IMR-90 (cell line): ENCODE measurements around the gene BSCL2. TPM values are rescaled to one million over a fixed set of nuclear protein-coding genes. Genes with fewer than 3 reads are reported as not detected.

Experiments used
- ATAC-seq: fragments of 200-7000 bp; cut with Tn5 transposase; 2 replicates; pipeline ENCODE4 v1.9.1; 2020; ENCODE audit warnings: low read depth, mild to moderate bottlenecking, moderate library complexity
- BruUV-seq: library from RNA; stranded (reverse); fragments of 400-500 nt; replicated peaks from 2 replicates; lab custom pipeline; 2021; lab: Mats Ljungman, UMichigan
- CTCF ChIA-PET: fragments of 300-600 bp; formaldehyde crosslinking; extraction: SDS; loops from one replicate; lab custom pipeline; 2021; ENCODE audit warnings: antibody characterized with exemption; lab: Yijun Ruan, JAX
- POLR2A ChIA-PET: fragments of 300-600 bp; sonication (Branson Sonifier 250); formaldehyde crosslinking; loops from one replicate; lab custom pipeline; 2022; ENCODE audit warnings: antibody characterized with exemption; ENCODE audit not compliant: unreplicated experiment; lab: Charles Lee
- DNase-seq: peaks from one replicate; pipeline ENCODE4 v3.0.0; 2013
- H2AFZ ChIP-seq: replicated peaks from 2 replicates; pipeline ENCODE3; 2013; ENCODE audit warnings: low read length, mild to moderate bottlenecking; ENCODE audit not compliant: poor library complexity
- H2AK5ac ChIP-seq: 2 replicates; pipeline ENCODE4 v1.6.1; 2013; ENCODE audit warnings: low read depth, low read length, inconsistent platforms
- H2AK9ac ChIP-seq: replicated peaks from 2 replicates; pipeline ENCODE3; 2013; ENCODE audit warnings: mild to moderate bottlenecking, low read depth, low read length, moderate library complexity; ENCODE audit not compliant: poor library complexity
- H2BK120ac ChIP-seq: 2 replicates; pipeline ENCODE4 v1.6.1; 2013; ENCODE audit warnings: low read depth, low read length, inconsistent platforms
- H2BK15ac ChIP-seq: 3 replicates; pipeline ENCODE4 v1.6.1; 2013; ENCODE audit warnings: low read depth, low read length, inconsistent platforms
- H2BK20ac ChIP-seq: 2 replicates; pipeline ENCODE4 v1.6.1; 2013; ENCODE audit warnings: low read depth, mild to moderate bottlenecking, inconsistent platforms, low read length, moderate library complexity
- H2BK5ac ChIP-seq: 2 replicates; pipeline ENCODE4 v1.6.1; 2013; ENCODE audit warnings: mild to moderate bottlenecking, low read depth, low read length, inconsistent platforms; ENCODE audit not compliant: poor library complexity, severe bottlenecking
- H3K14ac ChIP-seq: replicated peaks from 2 replicates; pipeline ENCODE4 v1.6.1; 2013; ENCODE audit warnings: low read depth, low read length, inconsistent platforms
- H3K18ac ChIP-seq: 2 replicates; pipeline ENCODE4 v1.6.1; 2013; ENCODE audit warnings: low read depth, low read length, control low read depth
- H3K23ac ChIP-seq: 2 replicates; pipeline ENCODE4 v1.6.1; 2013; ENCODE audit warnings: low read depth, low read length, inconsistent platforms
- H3K27ac ChIP-seq: 2 replicates; pipeline ENCODE4 v1.5.1; 2013; ENCODE audit warnings: mild to moderate bottlenecking, control low read depth, low read length; ENCODE audit not compliant: insufficient read depth
- H3K27me3 ChIP-seq: 2 replicates; pipeline ENCODE4 v1.6.1; 2013; ENCODE audit warnings: low read length; ENCODE audit not compliant: control insufficient read depth, insufficient read depth
- H3K36me3 ChIP-seq: 2 replicates; pipeline ENCODE4 v1.6.1; 2013; ENCODE audit warnings: low read length, mixed read lengths; ENCODE audit not compliant: control insufficient read depth, insufficient read depth
- H3K4ac ChIP-seq: 2 replicates; pipeline ENCODE4 v1.6.1; 2013; ENCODE audit warnings: low read depth, low read length, inconsistent platforms
- H3K4me1 ChIP-seq: 2 replicates; pipeline ENCODE4 v1.6.1; 2013; ENCODE audit warnings: low read length, mixed read lengths; ENCODE audit not compliant: control insufficient read depth, insufficient read depth
- H3K4me2 ChIP-seq: 2 replicates; pipeline ENCODE4 v1.6.1; 2013; ENCODE audit warnings: low read depth, mild to moderate bottlenecking, control low read depth, low read length, moderate library complexity
- H3K4me3 ChIP-seq: 2 replicates; pipeline ENCODE4 v1.5.1; 2013; ENCODE audit warnings: low read depth, mild to moderate bottlenecking, control low read depth, low read length, moderate library complexity; ENCODE audit not compliant: insufficient read depth
- H3K56ac ChIP-seq: 2 replicates; pipeline ENCODE4 v1.6.1; 2013; ENCODE audit warnings: low read length, inconsistent platforms; ENCODE audit not compliant: insufficient read depth; ENCODE audit errors: extremely low read depth
- H3K79me1 ChIP-seq, 2 experiments: 2 replicates each; pipeline ENCODE4 v1.6.1; 2013; ENCODE audit warnings: low read length in 2 of 2, inconsistent platforms in 1 of 2, low read depth in 1 of 2
- H3K9ac ChIP-seq: 2 replicates; pipeline ENCODE4 v1.6.1; 2013; ENCODE audit warnings: low read depth, low read length, control low read depth
- H3K9me1 ChIP-seq: 2 replicates; pipeline ENCODE4 v1.6.1; 2013; ENCODE audit warnings: low read length, inconsistent platforms; ENCODE audit not compliant: insufficient read depth
- H3K9me3 ChIP-seq: 2 replicates; pipeline ENCODE4 v1.6.1; 2013; ENCODE audit warnings: low read length; ENCODE audit not compliant: control insufficient read depth, insufficient read depth
- H4K20me1 ChIP-seq: 2 replicates; pipeline ENCODE4 v1.6.1; 2013; ENCODE audit warnings: low read length, inconsistent platforms; ENCODE audit not compliant: insufficient read depth
- H4K5ac ChIP-seq: 2 replicates; pipeline ENCODE4 v1.6.1; 2013; ENCODE audit warnings: mild to moderate bottlenecking, low read depth, low read length, control low read depth
- H4K8ac ChIP-seq, 2 experiments: 2 replicates each; pipeline ENCODE4 v1.6.1; 2013; ENCODE audit warnings: low read depth in 2 of 2, low read length in 2 of 2, control low read depth in 1 of 2, inconsistent platforms in 1 of 2
- H4K91ac ChIP-seq: 2 replicates; pipeline ENCODE4 v1.6.1; 2013; ENCODE audit warnings: low read depth, low read length, inconsistent platforms; ENCODE audit not compliant: insufficient read depth
- BHLHE40 ChIP-seq: fragments of 150-350 bp; IDR thresholded peaks from 2 replicates; pipeline ENCODE4 v1.6.1; 2016; ENCODE audit warnings: mild to moderate bottlenecking, low read depth, low read length
- CEBPB ChIP-seq: IDR thresholded peaks from 2 replicates; pipeline ENCODE4 v1.6.1; 2012; ENCODE audit warnings: low read depth, low read length, improper control_type of control experiment
- CHD1 ChIP-seq: IDR thresholded peaks from 2 replicates; pipeline ENCODE4 v1.6.1; 2012; ENCODE audit warnings: low read depth, low read length, improper control_type of control experiment
- CTCF ChIP-seq: conservative IDR thresholded peaks from 2 replicates; pipeline ENCODE4 v1.5.1; 2012; ENCODE audit warnings: mild to moderate bottlenecking, low read depth, low read length, improper control_type of control experiment
- ELK1 ChIP-seq: fragments of 150-350 bp; IDR thresholded peaks from 2 replicates; pipeline ENCODE4 v1.6.1; 2016; ENCODE audit warnings: low read depth, mild to moderate bottlenecking, low read length, moderate library complexity, borderline replicate concordance
- FOS ChIP-seq: fragments of 150-350 bp; IDR thresholded peaks from 2 replicates; pipeline ENCODE4 v1.6.1; 2016; ENCODE audit warnings: low read depth, low read length
- MAFK ChIP-seq: IDR thresholded peaks from 2 replicates; pipeline ENCODE4 v1.6.1; 2012; ENCODE audit warnings: low read depth, low read length, improper control_type of control experiment
- MAZ ChIP-seq: IDR thresholded peaks from 2 replicates; pipeline ENCODE4 v1.6.1; 2012; ENCODE audit warnings: low read depth, mild to moderate bottlenecking, low read length, improper control_type of control experiment, moderate library complexity, borderline replicate concordance
- MXI1 ChIP-seq: IDR thresholded peaks from 2 replicates; pipeline ENCODE4 v1.6.1; 2012; ENCODE audit warnings: low read depth, mild to moderate bottlenecking, low read length, moderate library complexity, borderline replicate concordance
- NFE2L2 ChIP-seq: fragments of 150-350 bp; IDR thresholded peaks from 2 replicates; pipeline ENCODE4 v1.6.1; 2016; ENCODE audit warnings: low read depth, mild to moderate bottlenecking, low read length
- POLR2A ChIP-seq: IDR thresholded peaks from 2 replicates; pipeline ENCODE4 v1.6.1; 2012; ENCODE audit warnings: mild to moderate bottlenecking, low read depth, low read length
- RCOR1 ChIP-seq: IDR thresholded peaks from 2 replicates; pipeline ENCODE4 v1.6.1; 2012; ENCODE audit warnings: mild to moderate bottlenecking, low read length, improper control_type of control experiment; ENCODE audit not compliant: insufficient replicate concordance
- RFX5 ChIP-seq: IDR thresholded peaks from 2 replicates; pipeline ENCODE4 v1.8.0; 2012; ENCODE audit warnings: low read depth, mild to moderate bottlenecking, low read length, moderate library complexity
- SMC3 ChIP-seq: fragments of 150-350 bp; IDR thresholded peaks from 2 replicates; pipeline ENCODE4 v1.6.1; 2016; ENCODE audit warnings: low read depth, mild to moderate bottlenecking, antibody characterized with exemption, low read length, moderate library complexity
- USF2 ChIP-seq: fragments of 150-350 bp; IDR thresholded peaks from 2 replicates; pipeline ENCODE4 v1.6.1; 2017; ENCODE audit warnings: mild to moderate bottlenecking, antibody characterized with exemption, low read length, low read depth
- WGBS, 2 experiments: methylation state at CpG; one replicate each; pipeline versions ENCODE4 v1.1.5 to v1.1.7; 2013; ENCODE audit warnings: missing lambda C conversion rate in 2 of 2; ENCODE audit not compliant: insufficient read length in 1 of 2; ENCODE audit errors: extremely low coverage in 2 of 2; 5-methylcytosine and 5-hydroxymethylcytosine counted together
- dilution Hi-C: fragments of 300-500 bp; cut with HindIII; formaldehyde crosslinking; loops from one replicate; pipeline ENCODE4 v1.14.3; 2018; ENCODE audit warnings: low sequenced_read_pairs; ENCODE audit not compliant: unreplicated experiment
- in situ Hi-C: fragments of 300-500 bp; cut with MboI; formaldehyde crosslinking; loops from 3 replicates; pipeline ENCODE4 v1.14.3; 2019; ENCODE audit warnings: low sequenced_read_pairs, inconsistent platforms, mixed read lengths
- intact Hi-C: fragments of 100-400 bp; cut with micrococcal nuclease; formaldehyde crosslinking; loops from 2 replicates; pipeline ENCODE4 v1.10.0; 2022
- polyA plus RNA-seq, 3 experiments: library from polyadenylated mRNA; depleted of rRNA; stranded (reverse); fragments of >200 nt; gene quantifications; 2 replicates each; pipeline ENCODE4 v1.2.3, GENCODE V29; 2012; ENCODE audit warnings: low replicate concordance in 1 of 3
- total RNA-seq: library from RNA; depleted of rRNA; stranded (reverse); fragments of >200 nt; gene quantifications from 2 replicates; pipeline ENCODE4 v1.2.3, GENCODE V29; 2012

The BSCL2 gene
- total and polyA plus RNA-seq, 2 of the 4 experiments (the other 2 are of a cell fraction): 26.2 to 47.1 TPM

GRCh38 chr11:62649486-62649885, 57.7 kb downstream of the BSCL2 start:
- H3K4me3 ChIP-seq: no peak overlapping the region
- no peak overlapping the region for H2AFZ ChIP-seq
- TF ChIP-seq MAFK (no peak), ELK1 (no peak), RCOR1 (no peak), CEBPB (no peak), FOS (no peak), MAZ (no peak), NFE2L2 (no peak), POLR2A (no peak), CHD1 (no peak), MXI1 (no peak), SMC3 (no peak), RFX5 (no peak), BHLHE40 (no peak), CTCF (no peak), USF2 (no peak)
- no TSS peak for BruUV-seq
- no peaks in the 10 kb centered on the region for H3K27me3 ChIP-seq
- H3K9ac ChIP-seq: no peak overlapping the region
- no peak overlapping the region for H2BK120ac ChIP-seq
- H2BK5ac ChIP-seq: no peak overlapping the region
- H3K27ac ChIP-seq: no peak overlapping the region
- in situ Hi-C loops: no loop called here
- peaks cover 14% of the 10 kb centered on the region for H4K20me1 ChIP-seq
- H3K56ac ChIP-seq: no peak overlapping the region
- intact Hi-C loops: no loop called here
- no peak overlapping the region for H2AK5ac ChIP-seq
- dilution Hi-C loops: no loop called here
- peaks cover 6 to 55% of the 10 kb centered on the region in 2 experiments for H3K79me1 ChIP-seq
- ATAC-seq (no peak), DNase-seq (no peak)
- H3K9me3 ChIP-seq: no peaks in the 10 kb centered on the region
- POLR2A ChIA-PET: interaction anchor here (1.3 kb wide), 1 partner anchor 16 kb away, joined by 5 read pairs; the partner anchor contains the start of gene CSKMT
- H3K4me1 ChIP-seq: peaks cover 8% of the 10 kb centered on the region
- no peak overlapping the region for H3K18ac ChIP-seq
- peaks cover 27% of the 10 kb centered on the region for H3K36me3 ChIP-seq
- H2BK20ac ChIP-seq: no peak overlapping the region
- no peak overlapping the region for H4K5ac ChIP-seq
- H4K8ac ChIP-seq: no peak overlapping the region
- WGBS, 2 experiments: 100% methylated on average over 7 of the region's 11 CpGs; no CpG with 5 or more reads in 1 of the 2 experiments
- H2AK9ac ChIP-seq: no peak overlapping the region
- H3K9me1 ChIP-seq: 0 out of 2 replicates have a peak, but pooled peaks cover under 1% of the 10 kb centered on the region
- CTCF ChIA-PET: no interaction called here
- no peak overlapping the region for H2BK15ac ChIP-seq
- no peak overlapping the region for H3K4me2 ChIP-seq
- H3K23ac ChIP-seq: no peak overlapping the region
- no peak overlapping the region for H4K91ac ChIP-seq
- H3K4ac ChIP-seq: no peak overlapping the region
- H3K14ac ChIP-seq: no peak overlapping the region
